NCI-H2171 treated with DMSO at 0.1 percent for 48 hours (cell line): ENCODE measurements around the gene CCDC30.

Source experiments
- DNase-seq: peaks from one replicate; lab custom pipeline; 2025; lab: John Stamatoyannopoulos, UW

The CCDC30 gene

DNA sequence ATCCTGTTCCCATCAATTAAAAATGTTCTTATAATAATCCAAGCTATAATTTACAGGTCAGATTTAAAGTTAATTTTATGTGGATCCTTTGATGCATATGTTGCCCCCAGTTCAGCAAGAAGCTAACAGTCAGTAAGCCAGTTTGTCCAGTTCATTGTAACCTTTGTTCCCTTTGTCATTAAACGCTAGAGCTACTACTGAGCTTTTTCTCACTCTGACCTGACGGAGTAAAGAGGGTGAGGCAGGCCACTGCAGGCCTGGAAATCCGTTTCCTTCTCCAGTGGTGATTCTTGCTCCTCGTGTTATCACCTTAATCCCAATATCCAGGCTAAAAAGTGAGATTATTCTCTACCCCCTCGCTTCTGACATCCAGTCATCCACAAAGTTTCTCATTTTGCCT is 229.4 kb downstream of the CCDC30 start:
- DNase-seq: no peak

DNA sequence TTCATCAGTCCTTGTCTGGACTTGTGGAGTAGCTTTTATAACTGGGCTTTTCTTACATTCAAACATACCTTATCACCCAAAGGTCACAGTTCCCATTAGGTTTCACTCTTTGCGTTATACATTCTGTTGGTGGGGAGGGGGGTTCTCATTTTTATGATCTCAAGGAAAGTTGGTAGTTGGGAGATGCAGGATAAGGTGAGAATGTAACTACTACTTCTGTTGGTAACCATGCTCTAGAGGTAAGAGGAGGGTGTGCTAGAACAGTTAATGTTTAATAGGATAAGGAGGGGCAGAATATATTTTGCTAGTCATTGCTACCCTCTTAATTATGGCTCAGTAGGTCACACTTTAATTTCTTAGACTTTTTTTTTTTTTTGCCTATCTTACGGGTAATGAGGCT is 229.8 kb downstream of the CCDC30 start:
- no peak for DNase-seq

DNA sequence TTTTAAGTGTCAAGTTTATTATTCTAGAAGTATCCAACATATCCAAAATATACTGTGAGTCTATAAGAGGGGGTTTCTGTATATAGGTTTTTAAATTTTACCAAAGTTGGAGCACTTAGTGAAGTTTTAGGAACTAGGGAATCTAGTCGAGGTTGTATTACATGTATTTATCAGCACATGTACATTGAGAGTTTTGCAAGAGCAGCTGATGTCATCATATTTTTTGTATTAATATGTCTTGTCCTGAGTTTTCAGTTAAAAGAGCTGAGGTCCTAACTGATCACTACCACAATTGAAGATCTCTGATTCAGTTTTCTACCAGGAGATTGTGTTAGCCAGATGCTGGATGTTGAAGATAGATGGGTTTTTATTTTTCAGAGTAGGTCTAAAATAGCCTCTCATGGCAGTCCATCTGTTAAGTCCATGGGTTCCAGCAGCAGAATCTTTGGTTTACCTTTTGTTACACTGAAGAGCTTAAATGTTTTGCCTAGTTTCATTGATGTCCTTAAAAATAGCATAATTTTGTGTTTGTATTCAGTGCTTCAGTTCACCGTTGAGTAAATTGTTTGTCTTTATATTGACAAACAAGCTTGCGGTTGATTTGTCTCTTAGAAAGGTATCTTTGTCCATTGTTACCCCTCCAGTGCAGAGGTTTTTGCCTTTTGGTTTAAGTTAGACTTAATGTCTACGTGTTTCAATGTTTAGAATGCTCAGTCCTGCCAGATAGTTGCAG is 235.2 kb downstream of the CCDC30 start:
- no peak for DNase-seq

DNA sequence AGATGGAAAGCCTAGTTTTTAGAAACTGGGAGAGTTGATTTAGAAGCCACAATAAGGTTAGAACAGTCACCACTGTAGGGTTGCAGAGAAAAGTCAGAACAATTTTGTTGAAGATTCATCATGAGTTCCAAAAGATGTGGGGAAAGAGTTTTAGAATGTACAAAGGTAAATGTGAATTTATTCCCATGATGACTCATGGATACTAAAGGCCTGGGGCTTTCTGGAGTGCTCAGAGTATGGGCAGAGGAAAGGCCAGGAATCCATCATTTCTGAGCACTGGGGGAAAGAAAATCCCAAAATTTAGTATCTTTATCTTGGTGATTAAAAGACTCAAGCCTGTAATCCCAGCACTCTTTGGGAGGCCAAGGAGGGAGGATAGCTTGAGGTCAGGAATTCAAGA is 236.9 kb downstream of the CCDC30 start:
- DNase-seq: no peak

DNA sequence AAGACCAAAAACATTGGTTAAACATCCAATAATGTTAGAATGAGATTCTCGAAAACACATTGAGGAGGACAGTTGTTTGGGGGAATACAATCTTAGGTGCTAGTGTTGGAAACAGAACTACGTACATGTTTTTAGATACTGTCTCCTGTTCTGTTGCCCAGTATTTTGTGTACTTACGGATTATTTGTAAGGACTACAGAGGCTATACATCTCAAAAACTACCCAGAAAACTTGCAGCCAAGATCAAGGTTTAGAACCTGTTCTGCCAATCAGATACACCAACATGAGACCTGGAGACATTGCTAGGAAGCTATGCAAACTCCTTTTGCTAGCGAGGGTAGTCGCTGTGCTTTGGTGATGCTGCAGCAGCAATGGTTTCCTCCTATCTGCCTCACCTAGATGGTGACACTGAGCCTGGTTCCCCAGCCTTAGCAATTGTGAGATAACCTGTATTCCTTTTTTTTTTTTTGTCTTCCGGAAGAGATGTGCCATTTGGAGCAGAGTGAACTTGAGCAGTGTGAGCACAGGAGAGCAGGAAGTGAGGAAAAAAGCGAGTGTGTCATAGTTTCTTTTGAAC is 240.9 kb downstream of the CCDC30 start:
- no peak for DNase-seq
